Osteoblast (primary cell): ENCODE data around the gene PAGE4. TPM values are rescaled to one million over a fixed set of nuclear protein-coding genes. Genes with fewer than 3 reads are reported as not detected.

ENCODE experiments used
- DNase-seq: peaks from one replicate; pipeline ENCODE4 v3.0.0; 2011; ENCODE audit warnings: low spot score, mixed read lengths; ENCODE audit not compliant: insufficient read length; ENCODE audit errors: missing footprints
- H2AFZ ChIP-seq: 2 replicates; pipeline ENCODE4 v1.6.0; 2011; ENCODE audit warnings: mild to moderate bottlenecking, low read length
- H3K27ac ChIP-seq: 2 replicates; pipeline ENCODE4 v1.5.1; 2011; ENCODE audit warnings: mild to moderate bottlenecking, low read depth, low read length, moderate library complexity
- H3K27me3 ChIP-seq: 2 replicates; pipeline ENCODE4 v1.6.0; 2012; ENCODE audit warnings: mild to moderate bottlenecking, control low read depth, inconsistent platforms, low read length, moderate library complexity; ENCODE audit not compliant: insufficient read depth
- H3K36me3 ChIP-seq: 2 replicates; pipeline ENCODE4 v1.5.1; 2011; ENCODE audit warnings: mild to moderate bottlenecking, low read length, control low read depth, moderate library complexity; ENCODE audit not compliant: insufficient read depth
- H3K4me1 ChIP-seq: 2 replicates; pipeline ENCODE4 v1.5.1; 2011; ENCODE audit warnings: mild to moderate bottlenecking, low read length, control low read depth, moderate library complexity; ENCODE audit not compliant: insufficient read depth
- H3K4me2 ChIP-seq: 2 replicates; pipeline ENCODE4 v1.6.0; 2011; ENCODE audit warnings: mild to moderate bottlenecking, low read length; ENCODE audit not compliant: insufficient read depth
- H3K4me3 ChIP-seq: fragments of 200-600 bp; sonication (generic); 3 replicates; pipeline ENCODE4 v1.5.1; 2012; ENCODE audit warnings: mild to moderate bottlenecking, low read length, inconsistent platforms; ENCODE audit not compliant: insufficient read depth
- H3K79me2 ChIP-seq: 2 replicates; pipeline ENCODE4 v1.6.0; 2012; ENCODE audit warnings: mild to moderate bottlenecking, low read length, control low read depth, inconsistent platforms; ENCODE audit not compliant: insufficient read depth
- H3K9me3 ChIP-seq: 2 replicates; pipeline ENCODE4 v1.5.1; 2011; ENCODE audit warnings: low read depth, low read length, control low read depth
- H4K20me1 ChIP-seq: 2 replicates; pipeline ENCODE4 v1.6.0; 2012; ENCODE audit warnings: mild to moderate bottlenecking, low read length, control low read depth; ENCODE audit not compliant: insufficient read depth
- CTCF ChIP-seq: IDR thresholded peaks from 2 replicates; pipeline ENCODE4 v1.5.1; 2011; ENCODE audit warnings: mild to moderate bottlenecking, low read depth, low read length, moderate library complexity; ENCODE audit errors: extremely low read depth
- total RNA-seq: library from RNA; depleted of rRNA; stranded (reverse); fragments of >200 nt; gene quantifications from 2 replicates; pipeline ENCODE4 v1.2.3, GENCODE V29; 2012

The PAGE4 gene
- total RNA-seq, 1 donor = not detected

DNA sequence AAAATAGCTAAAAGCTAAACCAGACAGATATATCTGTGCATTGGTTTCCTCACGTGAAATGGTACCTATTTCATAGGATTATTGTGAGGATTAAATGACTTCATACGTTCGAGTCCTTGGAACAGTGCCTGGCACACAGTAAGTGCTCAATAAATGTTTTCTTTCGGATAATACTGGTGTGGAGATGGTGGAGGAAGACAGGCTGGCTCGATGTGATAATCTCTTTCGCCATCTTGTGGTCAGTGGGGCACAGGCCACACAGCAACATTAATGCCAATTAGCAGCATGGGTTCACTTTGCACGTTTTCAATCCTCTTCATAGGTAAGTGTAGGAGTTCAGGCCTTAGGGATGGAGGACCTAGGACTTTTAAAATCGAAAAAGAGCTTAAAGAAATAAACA lies 9.3 kb downstream of the PAGE4 start:
- no peaks in the 10 kb centered on the region for H4K20me1 ChIP-seq
- no peak overlapping the region for H2AFZ ChIP-seq
- no peak overlapping the region for H3K27ac ChIP-seq
- no peak for DNase-seq
- no peaks in the 10 kb centered on the region for H3K9me3 ChIP-seq
- H3K36me3 ChIP-seq = no peaks in the 10 kb centered on the region
- no peak overlapping the region for H3K4me2 ChIP-seq
- H3K27me3 ChIP-seq = peaks cover 5% of the 10 kb centered on the region
- TF ChIP-seq CTCF = peak; percentile 63
- H3K4me1 ChIP-seq = no peaks in the 10 kb centered on the region
- H3K4me3 ChIP-seq = no peak overlapping the region
- H3K79me2 ChIP-seq = no peaks in the 10 kb centered on the region

GRCh38 chrX:49840679-49841078 lies 11.6 kb downstream of the PAGE4 start:
- Histone ChIP-seq H2AFZ (no peak overlapping the region), H3K79me2 (no peaks in the 10 kb centered on the region), H3K36me3 (no peaks in the 10 kb centered on the region), H3K27me3 (peaks cover 3% of the 10 kb centered on the region), H3K9me3 (no peaks in the 10 kb centered on the region), H3K4me3 (no peak overlapping the region), H3K27ac (no peak overlapping the region), H4K20me1 (no peaks in the 10 kb centered on the region), H3K4me2 (no peak overlapping the region), H3K4me1 (no peaks in the 10 kb centered on the region)
- no peak for DNase-seq
- TF ChIP-seq CTCF = peak; percentile 47

DNA sequence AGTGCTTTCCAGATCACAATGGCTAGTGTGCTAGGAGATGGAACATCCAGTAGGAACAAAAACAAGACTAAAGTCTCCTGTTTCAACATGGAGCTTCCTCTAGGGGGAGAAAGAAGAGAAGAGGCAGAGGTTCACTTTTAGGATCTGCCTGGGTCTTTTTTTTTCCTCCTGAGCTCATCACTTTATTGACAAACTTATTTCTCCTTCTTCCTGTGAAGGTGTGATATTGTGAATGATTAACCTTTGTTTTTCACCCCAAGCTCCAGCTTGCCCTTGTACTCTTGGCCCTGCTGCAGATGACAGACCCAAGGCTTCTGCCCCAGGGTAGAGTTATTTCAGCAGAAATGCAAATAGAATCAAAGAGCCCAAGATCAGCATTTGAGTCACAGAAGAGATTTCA lies 13.5 kb downstream of the PAGE4 start:
- no peaks in the 10 kb centered on the region for H4K20me1 ChIP-seq
- H3K79me2 ChIP-seq = no peaks in the 10 kb centered on the region
- no peak overlapping the region for H2AFZ ChIP-seq
- H3K27ac ChIP-seq = no peak overlapping the region
- no peaks in the 10 kb centered on the region for H3K9me3 ChIP-seq
- H3K36me3 ChIP-seq = no peaks in the 10 kb centered on the region
- H3K27me3 ChIP-seq = peaks cover 7% of the 10 kb centered on the region
- H3K4me1 ChIP-seq = no peaks in the 10 kb centered on the region
- no peak for DNase-seq
- no peak overlapping the region for H3K4me3 ChIP-seq
- no peak overlapping the region for H3K4me2 ChIP-seq
- no peak for TF ChIP-seq CTCF

DNA sequence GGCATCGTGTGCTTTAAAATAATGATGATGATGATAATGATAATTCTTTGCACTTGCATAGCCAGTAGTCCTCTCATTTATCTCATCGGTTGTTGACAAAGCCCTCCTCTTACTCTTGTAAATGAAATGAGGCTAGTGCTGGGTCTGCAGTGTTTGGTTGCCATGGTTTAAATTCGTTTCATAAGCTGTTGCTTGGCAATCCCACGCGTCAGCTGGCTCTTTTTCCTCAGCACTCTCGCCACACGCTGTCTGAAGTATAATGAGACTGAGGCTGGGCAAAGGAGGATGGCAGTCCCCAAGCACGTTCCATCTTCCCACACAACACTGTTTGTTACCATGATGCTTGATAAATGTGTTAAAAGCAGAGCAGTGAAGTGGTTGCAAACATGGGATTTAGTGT lies 15.5 kb downstream of the PAGE4 start:
- Histone ChIP-seq H4K20me1 (no peaks in the 10 kb centered on the region), H3K4me3 (no peak overlapping the region), H3K27ac (no peak overlapping the region), H3K4me1 (no peaks in the 10 kb centered on the region), H3K9me3 (no peaks in the 10 kb centered on the region), H3K4me2 (no peak overlapping the region), H3K27me3 (peaks cover 7% of the 10 kb centered on the region), H3K79me2 (no peaks in the 10 kb centered on the region), H3K36me3 (no peaks in the 10 kb centered on the region), H2AFZ (no peak overlapping the region)
- no peak for TF ChIP-seq CTCF
- DNase-seq = no peak
